Thyroid gland (tissue), 4 donors: ENCODE results near the gene PSMG4.

Experiments
- POLR2A ChIP-seq, 2 donors: fragments of 450-650 bp; IDR thresholded peaks; one replicate each; pipeline ENCODE4 v1.6.1; 2017; ENCODE audit warnings: antibody characterized with exemption in 2 of 2, mild to moderate bottlenecking in 2 of 2, moderate library complexity in 1 of 2
- TF ChIP-seq, protein P1 (sequence below), 6 experiments: fragments of 200-600 bp in 3 of 6; fragments of 450-650 bp in 3 of 6; sonication (generic) in 3 of 6; IDR thresholded peaks; one replicate each; pipeline ENCODE4 v1.5.1; 2016 to 2019; ENCODE audit warnings: antibody characterized with exemption in 6 of 6, mild to moderate bottlenecking in 2 of 6, inconsistent platforms in 1 of 6, moderate library complexity in 1 of 6

- TF ChIP-seq, protein P1, sequence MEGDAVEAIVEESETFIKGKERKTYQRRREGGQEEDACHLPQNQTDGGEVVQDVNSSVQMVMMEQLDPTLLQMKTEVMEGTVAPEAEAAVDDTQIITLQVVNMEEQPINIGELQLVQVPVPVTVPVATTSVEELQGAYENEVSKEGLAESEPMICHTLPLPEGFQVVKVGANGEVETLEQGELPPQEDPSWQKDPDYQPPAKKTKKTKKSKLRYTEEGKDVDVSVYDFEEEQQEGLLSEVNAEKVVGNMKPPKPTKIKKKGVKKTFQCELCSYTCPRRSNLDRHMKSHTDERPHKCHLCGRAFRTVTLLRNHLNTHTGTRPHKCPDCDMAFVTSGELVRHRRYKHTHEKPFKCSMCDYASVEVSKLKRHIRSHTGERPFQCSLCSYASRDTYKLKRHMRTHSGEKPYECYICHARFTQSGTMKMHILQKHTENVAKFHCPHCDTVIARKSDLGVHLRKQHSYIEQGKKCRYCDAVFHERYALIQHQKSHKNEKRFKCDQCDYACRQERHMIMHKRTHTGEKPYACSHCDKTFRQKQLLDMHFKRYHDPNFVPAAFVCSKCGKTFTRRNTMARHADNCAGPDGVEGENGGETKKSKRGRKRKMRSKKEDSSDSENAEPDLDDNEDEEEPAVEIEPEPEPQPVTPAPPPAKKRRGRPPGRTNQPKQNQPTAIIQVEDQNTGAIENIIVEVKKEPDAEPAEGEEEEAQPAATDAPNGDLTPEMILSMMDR (IDR thresholded peaks at IDR 0.05) = no peak
- no peak for TF ChIP-seq POLR2A (IDR thresholded peaks at IDR 0.05)
Measured at GRCh38 chr6:3266170-3266569, 7.4 kb downstream of the PSMG4 start.
